Measurements from ENCODE around the gene IRX5. TPM values are rescaled to one million over a fixed set of nuclear protein-coding genes. Genes with fewer than 3 reads are reported as not detected.

Gene IRX5
- total RNA-seq, 4 donors from 2014 or later = 0.40 to 0.47 TPM; not detected in 2

- TF ChIP-seq EP300 (IDR thresholded peaks at IDR 0.05) (no peak), POLR2A (IDR thresholded peaks at IDR 0.05) (no peak), POLR2AphosphoS5 (IDR thresholded peaks at IDR 0.05) (no peak), CTCF (IDR thresholded peaks at IDR 0.05) (no peak)
- 90 to 94% methylated on average over 1 to 2 of the region's 2 CpGs for WGBS, 2 donors (ENCODE audit: low coverage in 1 of 2)
- H3K36me3 ChIP-seq = no peaks in the 10 kb centered on the region
- no peak for ATAC-seq
- H3K9me3 ChIP-seq = peaks cover 0 to 18% (median 0%) of the 10 kb centered on the region in 3 donors
- H3K4me1 ChIP-seq = no peaks in the 10 kb centered on the region
- no peak overlapping the region for H3K4me3 ChIP-seq
- no peak overlapping the region for H3K27ac ChIP-seq
- no peaks in the 10 kb centered on the region for H3K27me3 ChIP-seq
These were observed 27.6 kb upstream of the IRX5 start for GRCh38 chr16:54903047-54903446.

- no peak overlapping the region for H3K27ac ChIP-seq
- no peak for ATAC-seq
- H3K36me3 ChIP-seq = no peaks in the 10 kb centered on the region
- no peak overlapping the region for H3K4me3 ChIP-seq
- peaks cover 11% of the 10 kb centered on the region for H3K27me3 ChIP-seq
- WGBS, 2 donors (ENCODE audit: low coverage in 1 of 2) = 79 to 84% methylated on average over 3 to 4 of the region's 5 CpGs
- H3K4me1 ChIP-seq = no peaks in the 10 kb centered on the region
- no peaks in the 10 kb centered on the region for H3K9me3 ChIP-seq
- TF ChIP-seq POLR2AphosphoS5 (IDR thresholded peaks at IDR 0.05) (no peak), CTCF (IDR thresholded peaks at IDR 0.05) (no peak), POLR2A (IDR thresholded peaks at IDR 0.05) (no peak), EP300 (IDR thresholded peaks at IDR 0.05) (no peak)
These were observed 19.6 kb upstream of the IRX5 start for GRCh38 chr16:54911079-54911478.

- TF ChIP-seq POLR2AphosphoS5 (IDR thresholded peaks at IDR 0.05) (no peak), EP300 (IDR thresholded peaks at IDR 0.05) (no peak), POLR2A (IDR thresholded peaks at IDR 0.05) (no peak), CTCF (IDR thresholded peaks at IDR 0.05) (no peak)
- Histone ChIP-seq H3K4me1 (no peaks in the 10 kb centered on the region), H3K9me3 (no peaks in the 10 kb centered on the region), H3K27me3 (peaks cover 24% of the 10 kb centered on the region), H3K27ac (no peak overlapping the region), H3K36me3 (no peaks in the 10 kb centered on the region), H3K4me3 (no peak overlapping the region)
- 60 to 93% methylated on average over 2 of the region's 2 CpGs for WGBS, 2 donors (ENCODE audit: low coverage in 1 of 2)
- no peak for ATAC-seq
These were observed 17.9 kb upstream of the IRX5 start for GRCh38 chr16:54912720-54913119.

GRCh38 chr16:54921206-54921824, 9.3 kb upstream of the IRX5 start:
- no peaks in the 10 kb centered on the region for H3K36me3 ChIP-seq
- WGBS, 2 donors (ENCODE audit: low coverage in 1 of 2) = 94 to 100% methylated on average over 3 of the region's 3 CpGs
- TF ChIP-seq CTCF (IDR thresholded peaks at IDR 0.05) (no peak), EP300 (IDR thresholded peaks at IDR 0.05) (no peak), POLR2A (IDR thresholded peaks at IDR 0.05) (no peak), POLR2AphosphoS5 (IDR thresholded peaks at IDR 0.05) (no peak)
- H3K9me3 ChIP-seq = no peaks in the 10 kb centered on the region
- H3K4me3 ChIP-seq = no peak overlapping the region
- no peak overlapping the region for H3K27ac ChIP-seq
- no peak for ATAC-seq
- no peaks in the 10 kb centered on the region for H3K4me1 ChIP-seq
- H3K27me3 ChIP-seq = peaks cover 85% of the 10 kb centered on the region

GRCh38 chr16:54923055-54923473, 7.6 kb upstream of the IRX5 start:
- ATAC-seq = no peak
- WGBS, 2 donors (ENCODE audit: low coverage in 1 of 2) = 76 to 100% methylated on average over 3 to 4 of the region's 4 CpGs
- TF ChIP-seq EP300 (IDR thresholded peaks at IDR 0.05) (no peak), CTCF (IDR thresholded peaks at IDR 0.05) (no peak), POLR2AphosphoS5 (IDR thresholded peaks at IDR 0.05) (no peak), POLR2A (IDR thresholded peaks at IDR 0.05) (no peak)
- H3K4me3 ChIP-seq = no peak overlapping the region
- H3K4me1 ChIP-seq = peaks cover 0 to 5% (median 3%) of the 10 kb centered on the region in 3 donors
- no peaks in the 10 kb centered on the region for H3K36me3 ChIP-seq
- no peak overlapping the region for H3K27ac ChIP-seq
- H3K9me3 ChIP-seq = no peaks in the 10 kb centered on the region
- H3K27me3 ChIP-seq = peaks cover 91% of the 10 kb centered on the region

All from gastroesophageal sphincter (tissue), 4 donors.